Glomerular endothelial cell (primary cell): Measurements from ENCODE around the gene OR6B2. TPM values are rescaled to one million over a fixed set of nuclear protein-coding genes. Genes with fewer than 3 reads are reported as not detected.

Experiments used
- DNase-seq: peaks from one replicate; pipeline ENCODE4 v3.0.0-alpha.2; 2011; ENCODE audit warnings: low read depth, low spot score; ENCODE audit errors: extremely low read depth
- total RNA-seq: library from RNA; depleted of rRNA; stranded (reverse); fragments of >200 nt; gene quantifications from 2 replicates; pipeline ENCODE4 v1.2.3, GENCODE V29; 2015

The OR6B2 gene
- total RNA-seq, 1 donor from 2014 or later: not detected

DNA sequence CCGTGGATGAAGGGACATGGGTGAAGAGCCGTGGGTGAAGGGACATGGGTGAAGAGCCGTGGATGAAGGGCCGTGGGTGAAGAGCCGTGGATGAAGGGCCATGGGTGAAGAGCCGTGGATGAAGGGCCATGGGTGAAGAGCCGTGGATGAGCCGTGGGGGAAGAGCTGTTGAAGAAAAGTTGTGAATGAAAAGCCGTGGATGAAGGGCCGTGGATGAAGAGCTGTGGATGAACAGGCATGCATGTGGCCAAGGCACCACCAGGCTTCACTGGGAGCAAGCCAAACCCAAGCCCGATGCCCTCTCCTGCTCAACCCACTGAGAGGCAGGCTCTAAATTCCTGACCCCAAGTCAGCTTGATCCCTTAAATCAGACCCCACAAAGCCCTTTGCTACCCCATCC is 12.5 kb upstream of the OR6B2 start:
- no peak for DNase-seq

DNA sequence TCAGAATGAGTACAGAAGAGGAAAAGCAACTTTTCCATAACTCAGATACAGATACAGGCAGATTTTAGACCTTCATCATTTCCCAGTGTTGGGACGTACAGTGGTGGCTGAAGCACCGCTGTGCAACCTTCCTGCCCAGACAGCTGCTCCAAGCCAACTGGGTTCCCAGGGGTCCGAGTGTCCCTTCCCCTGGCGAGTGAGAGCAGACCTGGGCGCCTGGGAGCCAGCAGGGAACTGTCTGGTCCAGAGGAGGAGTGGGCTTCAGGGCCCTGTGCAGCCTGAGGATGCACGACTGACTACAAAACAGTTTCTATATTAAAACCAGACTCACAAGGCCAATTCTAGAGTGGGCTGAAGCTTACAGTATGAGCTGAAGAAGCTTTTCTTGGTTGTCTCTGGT is 11.1 kb upstream of the OR6B2 start:
- no peak for DNase-seq

DNA sequence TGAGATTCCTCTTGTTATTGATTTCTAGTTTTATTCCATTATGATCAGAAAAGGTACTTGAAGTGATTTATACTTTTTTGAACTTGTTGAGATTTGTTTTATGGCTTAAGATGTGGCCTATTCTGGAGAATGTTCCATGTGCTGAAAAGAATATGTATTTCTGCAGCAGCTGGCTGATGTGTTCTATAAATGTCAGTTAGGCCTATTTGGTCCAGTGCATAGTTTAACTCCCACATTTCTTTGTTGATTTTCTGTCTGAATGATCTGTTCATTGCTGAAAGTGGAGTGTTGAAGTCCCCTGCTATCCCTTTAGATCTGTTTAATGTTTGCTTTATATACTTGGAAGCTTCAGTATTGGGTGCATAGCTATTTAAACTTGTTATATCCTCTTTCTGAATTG is 7.1 kb upstream of the OR6B2 start:
- DNase-seq: no peak

DNA sequence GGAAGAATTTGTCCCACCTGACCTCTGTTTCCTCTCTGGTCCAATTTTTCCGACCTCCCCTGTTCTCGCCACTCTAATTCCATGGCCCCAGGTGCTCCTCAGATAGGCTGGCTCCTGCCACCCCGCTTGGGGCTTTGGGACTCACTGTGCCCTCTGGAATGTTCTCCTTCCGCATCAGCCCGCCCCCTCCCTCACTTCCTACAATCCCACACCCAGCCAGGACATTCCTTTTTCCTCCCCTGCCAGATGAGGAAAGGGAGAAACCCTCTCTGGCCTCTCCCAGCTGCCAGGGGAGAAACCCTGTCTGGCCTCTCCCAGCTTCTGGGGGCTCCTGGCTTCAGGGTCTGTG is 3.1 kb upstream of the OR6B2 start:
- DNase-seq: no peak

DNA sequence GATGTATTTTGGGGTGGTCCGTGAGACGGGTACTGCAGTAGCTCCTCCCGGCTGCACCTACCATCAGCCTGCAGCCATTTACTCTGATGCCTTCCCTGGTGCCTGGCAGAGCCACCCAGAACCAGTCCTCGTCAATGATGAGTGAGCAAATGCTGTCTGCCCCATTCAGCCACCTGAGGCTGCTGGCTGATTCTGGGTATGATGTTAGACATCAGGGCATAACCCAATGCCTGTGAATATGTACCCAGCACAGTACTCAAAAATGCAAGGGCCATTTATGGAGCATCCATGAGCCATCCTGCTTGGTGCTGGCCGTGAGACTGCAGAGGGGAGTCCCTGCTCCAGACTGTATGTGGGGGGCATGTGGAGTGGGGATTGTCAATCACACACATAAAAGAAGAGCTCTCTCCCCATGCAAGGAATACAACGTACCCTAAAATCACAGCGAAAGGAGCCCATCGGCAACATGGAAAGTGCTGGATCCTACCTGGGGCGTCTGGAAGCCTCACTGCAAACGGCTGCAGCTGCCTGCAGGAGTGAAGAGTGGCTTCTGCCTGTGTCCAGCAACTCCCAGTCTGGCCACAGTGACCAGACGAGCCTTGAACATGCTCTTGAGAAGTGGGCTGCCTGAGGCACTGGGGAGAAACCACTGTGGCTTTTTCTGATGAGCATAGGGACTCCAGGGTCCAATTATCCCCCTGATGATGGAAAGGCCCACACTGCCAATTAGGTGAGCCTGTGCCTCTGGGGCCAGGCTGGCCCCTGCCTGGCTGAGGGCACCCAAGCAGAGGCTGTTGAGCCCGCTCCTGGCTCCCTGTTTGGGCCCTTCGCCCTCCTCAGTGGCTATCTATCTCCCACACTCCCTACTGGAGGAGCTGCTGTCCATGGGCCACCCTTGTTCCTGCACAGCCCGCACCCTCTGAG is 2.4 kb upstream of the OR6B2 start:
- no peak for DNase-seq

DNA sequence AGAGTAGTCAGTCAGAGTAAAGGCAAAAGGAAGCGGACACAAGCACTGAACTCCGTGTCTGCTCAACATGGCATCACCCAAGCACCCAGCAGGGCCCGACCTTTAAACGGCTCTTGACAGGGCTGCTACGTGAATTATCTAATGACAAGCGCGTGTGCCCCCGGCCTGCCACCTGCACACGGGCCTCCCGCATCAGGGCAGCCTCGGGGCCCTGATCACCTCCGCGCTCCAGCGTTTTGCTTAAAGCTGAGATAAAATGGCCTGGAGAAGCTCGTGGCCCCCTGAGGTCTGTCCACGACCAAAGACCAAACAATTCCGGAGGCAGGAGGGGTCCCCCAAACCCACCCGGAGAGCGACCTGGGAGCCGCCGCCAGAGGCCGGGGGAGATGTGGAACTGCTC is 5.5 kb downstream of the OR6B2 start:
- DNase-seq: no peak

DNA sequence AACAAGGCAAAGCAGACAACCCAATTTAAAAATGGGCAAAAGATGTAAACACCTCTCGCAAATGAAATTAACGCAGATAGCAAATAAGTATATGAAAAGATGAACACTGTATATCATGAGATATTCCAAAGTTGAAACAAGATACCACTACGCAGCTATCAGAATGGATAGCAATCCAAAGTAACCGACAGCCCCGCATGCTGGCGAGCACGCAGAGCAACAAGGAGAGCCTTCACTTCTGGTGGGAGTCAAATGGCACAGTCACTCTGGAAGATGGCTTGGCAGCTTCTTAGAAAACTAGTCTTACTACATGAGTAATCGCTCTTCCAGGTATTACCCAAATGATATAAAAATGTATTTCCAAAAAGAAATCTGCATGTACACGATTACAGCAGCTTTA is 6.4 kb downstream of the OR6B2 start:
- DNase-seq: no peak

GRCh38 chr2:240021488-240022104 is 8.6 kb downstream of the OR6B2 start:
- no peak for DNase-seq

GRCh38 chr2:240018071-240018750 is 12.0 kb downstream of the OR6B2 start:
- DNase-seq: no peak

DNA sequence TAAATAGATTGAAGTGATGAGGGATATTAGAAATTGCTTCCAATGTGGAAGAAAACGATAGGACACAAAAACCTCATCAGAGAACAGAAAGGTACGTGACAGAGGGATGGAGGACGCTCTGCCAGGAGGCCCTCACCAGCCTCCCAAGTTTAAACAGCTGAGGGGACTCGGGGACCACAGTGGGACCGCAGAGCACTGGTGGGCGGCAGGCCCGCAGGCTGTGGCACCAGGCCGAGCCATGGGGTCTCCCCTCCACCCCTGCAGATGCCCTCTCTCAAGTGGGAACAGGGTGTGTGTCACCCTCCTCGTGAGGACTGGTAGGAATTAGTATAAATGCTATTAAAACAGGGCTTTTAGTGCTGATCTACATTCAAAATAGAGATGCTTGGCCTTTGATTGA is 15.9 kb downstream of the OR6B2 start:
- no peak for DNase-seq

GRCh38 chr2:240013343-240013742 is 16.9 kb downstream of the OR6B2 start:
- DNase-seq: no peak

DNA sequence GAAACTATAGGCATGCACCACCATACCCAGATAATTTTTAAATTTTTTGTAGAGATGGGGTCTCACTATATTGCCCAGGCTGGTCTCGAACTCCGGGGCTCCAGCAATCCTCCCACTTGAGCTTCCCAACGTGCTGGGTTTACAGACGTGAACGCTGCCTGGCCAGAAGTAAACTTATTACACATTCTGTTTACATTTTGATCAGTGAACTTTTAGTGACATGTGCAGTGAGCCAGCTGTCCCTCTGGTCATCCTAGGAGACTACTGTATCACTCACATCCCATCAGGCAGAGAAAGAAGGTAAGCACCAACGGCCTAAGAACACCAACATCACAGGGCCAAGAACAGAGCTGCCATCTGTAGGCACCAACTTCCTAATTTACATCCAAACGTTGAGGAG is 27.2 kb downstream of the OR6B2 start:
- DNase-seq: no peak

DNA sequence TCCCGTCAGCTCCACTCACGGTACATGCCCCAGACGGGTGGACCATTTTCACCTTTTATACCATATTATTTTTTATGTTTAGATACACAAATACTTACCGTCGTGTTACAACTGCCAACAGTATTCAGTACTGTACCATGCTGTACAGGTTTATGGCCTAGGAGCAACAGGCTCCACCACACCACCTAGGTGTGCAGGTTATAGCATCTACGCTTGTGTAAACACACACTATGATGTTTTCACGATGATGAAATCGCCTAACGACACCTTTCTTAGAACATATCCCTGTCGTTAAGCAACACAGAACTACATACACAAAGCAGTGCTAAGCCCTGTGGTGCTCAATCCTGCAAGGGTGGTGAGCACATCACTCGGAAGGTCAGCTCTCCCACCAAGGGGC is 29.6 kb downstream of the OR6B2 start:
- no peak for DNase-seq

- DNase-seq: no peak
These were observed 32.4 kb downstream of the OR6B2 start for GRCh38 chr2:239997686-239998409.

GRCh38 chr2:239994086-239994485 is 36.1 kb downstream of the OR6B2 start:
- no peak for DNase-seq

DNA sequence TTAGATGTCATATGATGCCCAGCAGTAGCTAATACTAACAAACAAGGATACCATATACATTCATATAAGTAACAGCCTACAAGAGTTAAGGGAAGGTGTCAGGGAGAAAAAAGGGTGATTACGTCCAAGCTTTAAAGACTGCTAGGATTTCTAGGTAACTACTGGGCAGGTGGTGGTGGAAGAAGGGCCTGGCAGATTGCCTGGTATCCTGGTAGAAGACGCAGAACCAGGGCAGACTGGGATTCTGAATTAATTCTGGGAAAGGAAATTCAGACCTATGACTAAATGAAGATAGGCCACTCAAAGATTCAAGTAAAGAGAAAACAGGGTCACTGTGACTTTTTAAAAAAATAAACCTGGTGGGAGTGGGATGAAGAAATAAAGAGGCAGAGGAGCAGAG is 36.9 kb downstream of the OR6B2 start:
- DNase-seq: no peak

- DNase-seq: peak; percentile 39
These were observed 38.4 kb downstream of the OR6B2 start for GRCh38 chr2:239991689-239992314.

DNA sequence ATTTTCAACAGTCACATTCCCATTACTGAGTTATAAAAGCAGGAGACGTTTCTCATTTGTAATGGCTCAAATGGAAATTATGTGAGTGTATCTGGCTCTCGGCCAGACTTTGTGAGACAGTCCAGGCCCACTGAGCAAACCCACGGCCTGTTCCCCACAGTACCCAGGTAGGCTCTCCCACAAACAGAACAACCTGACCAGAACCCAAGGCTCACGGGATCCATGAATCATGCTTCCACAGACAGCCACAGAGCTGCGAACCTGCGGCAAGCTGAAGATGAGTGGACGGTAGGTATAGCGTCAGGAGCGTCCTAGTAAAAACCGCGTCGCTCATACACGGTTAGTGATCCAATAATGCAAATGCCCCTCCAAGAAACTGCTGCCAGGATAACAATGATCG is 39.3 kb downstream of the OR6B2 start:
- no peak for DNase-seq

DNA sequence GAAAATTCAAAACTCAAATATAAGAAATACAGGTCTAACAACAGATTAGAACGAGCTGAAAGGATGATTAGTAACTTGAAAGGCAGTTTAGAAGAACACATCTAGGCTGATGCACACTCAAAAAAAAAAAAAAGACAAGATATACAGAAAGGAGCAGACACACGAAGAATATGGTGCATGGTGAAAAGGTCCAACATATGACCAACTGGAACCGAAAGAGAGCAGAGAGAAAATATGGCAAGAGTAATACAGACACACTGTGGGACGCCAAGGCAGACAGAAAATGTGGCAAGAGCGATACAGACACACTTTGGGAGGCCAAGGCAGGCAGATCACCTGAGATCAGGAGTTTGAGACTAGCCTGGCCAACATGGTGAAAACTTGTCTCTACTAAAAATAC is 44.9 kb downstream of the OR6B2 start:
- DNase-seq: no peak

- no peak for DNase-seq
These were observed 45.6 kb downstream of the OR6B2 start for GRCh38 chr2:239984421-239985194.
